Testis (tissue), 2 donors: ENCODE data around the gene ASMTL.
"Not testable (repeated sequence)": the region's sequence is repeated elsewhere in the genome, so short reads cannot be mapped to it uniquely, and the experiment has no call there.

Experiments
- POLR2A ChIP-seq: fragments of 450-650 bp; IDR thresholded peaks from one replicate; pipeline ENCODE4 v1.6.1; 2017; ENCODE audit warnings: antibody characterized with exemption, mild to moderate bottlenecking, moderate library complexity
- TF ChIP-seq, protein P1 (sequence below), 3 experiments: fragments of 450-650 bp in 2 of 3; fragments of 200-600 bp in 1 of 3; sonication (generic) in 1 of 3; IDR thresholded peaks; one replicate each; pipeline ENCODE4 v1.5.1; 2016 to 2019; ENCODE audit warnings: antibody characterized with exemption in 3 of 3, mild to moderate bottlenecking in 2 of 3, moderate library complexity in 1 of 3

DNA sequence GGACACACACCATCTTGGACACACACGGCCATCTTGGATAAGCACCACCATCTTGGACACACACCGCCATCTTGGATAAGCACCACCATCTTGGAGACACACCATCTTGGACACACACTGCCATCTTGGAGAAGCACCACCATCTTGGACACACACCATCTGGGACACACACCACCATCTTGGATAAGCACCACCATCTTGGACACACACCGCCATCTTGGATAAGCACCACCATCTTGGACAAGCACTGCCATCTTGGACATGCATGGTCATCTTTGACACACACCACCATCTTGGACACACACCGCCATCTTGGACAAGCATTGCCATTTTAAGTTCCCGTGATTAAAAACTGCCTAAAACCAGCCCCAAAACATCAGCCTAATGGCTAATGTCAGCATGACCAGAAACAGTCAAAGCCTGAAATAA, 4.1 kb downstream of the ASMTL start:
- TF ChIP-seq, protein P1, sequence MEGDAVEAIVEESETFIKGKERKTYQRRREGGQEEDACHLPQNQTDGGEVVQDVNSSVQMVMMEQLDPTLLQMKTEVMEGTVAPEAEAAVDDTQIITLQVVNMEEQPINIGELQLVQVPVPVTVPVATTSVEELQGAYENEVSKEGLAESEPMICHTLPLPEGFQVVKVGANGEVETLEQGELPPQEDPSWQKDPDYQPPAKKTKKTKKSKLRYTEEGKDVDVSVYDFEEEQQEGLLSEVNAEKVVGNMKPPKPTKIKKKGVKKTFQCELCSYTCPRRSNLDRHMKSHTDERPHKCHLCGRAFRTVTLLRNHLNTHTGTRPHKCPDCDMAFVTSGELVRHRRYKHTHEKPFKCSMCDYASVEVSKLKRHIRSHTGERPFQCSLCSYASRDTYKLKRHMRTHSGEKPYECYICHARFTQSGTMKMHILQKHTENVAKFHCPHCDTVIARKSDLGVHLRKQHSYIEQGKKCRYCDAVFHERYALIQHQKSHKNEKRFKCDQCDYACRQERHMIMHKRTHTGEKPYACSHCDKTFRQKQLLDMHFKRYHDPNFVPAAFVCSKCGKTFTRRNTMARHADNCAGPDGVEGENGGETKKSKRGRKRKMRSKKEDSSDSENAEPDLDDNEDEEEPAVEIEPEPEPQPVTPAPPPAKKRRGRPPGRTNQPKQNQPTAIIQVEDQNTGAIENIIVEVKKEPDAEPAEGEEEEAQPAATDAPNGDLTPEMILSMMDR (IDR thresholded peaks at IDR 0.05), result not testable (repeated sequence)
- not testable (repeated sequence) for TF ChIP-seq POLR2A
